Lung (tissue), 12 donors: ENCODE measurements around the gene ZNF678. TPM values are rescaled to one million over a fixed set of nuclear protein-coding genes. Genes with fewer than 3 reads are reported as not detected.

Experiments used
- ATAC-seq: fragments of 200-7000 bp; cut with Tn5 transposase; one replicate; pipeline ENCODE4 v1.9.1; 2020; ENCODE audit warnings: moderate number of reproducible peaks; ENCODE audit not compliant: insufficient read depth, low FRiP score
- DNase-seq, 3 donors: peaks; one replicate each; pipeline ENCODE4 v3.0.0-alpha.2; 2013 to 2017
- H3K27ac ChIP-seq, 2 donors: one replicate each; pipeline ENCODE4 v1.5.1; 2013; ENCODE audit warnings: mild to moderate bottlenecking in 2 of 2, moderate library complexity in 2 of 2, control low read depth in 1 of 2, inconsistent platforms in 1 of 2, low read depth in 1 of 2, low read length in 1 of 2
- H3K27me3 ChIP-seq, 3 donors: one replicate each; pipeline ENCODE4 v1.5.1; 2013; ENCODE audit warnings: low read length in 2 of 3; ENCODE audit not compliant: control insufficient read depth in 3 of 3, insufficient read depth in 3 of 3
- H3K36me3 ChIP-seq, 4 donors: one replicate each; pipeline ENCODE4 v1.5.1; 2013; ENCODE audit warnings: low read length in 4 of 4, mild to moderate bottlenecking in 1 of 4, moderate library complexity in 1 of 4; ENCODE audit not compliant: control insufficient read depth in 4 of 4, insufficient read depth in 4 of 4
- H3K4me1 ChIP-seq, 5 donors: one replicate each; pipeline ENCODE4 v1.5.1; 2013; ENCODE audit warnings: low read length in 5 of 5, mild to moderate bottlenecking in 2 of 5, moderate library complexity in 1 of 5; ENCODE audit not compliant: control insufficient read depth in 5 of 5, insufficient read depth in 5 of 5
- H3K4me3 ChIP-seq: one replicate; pipeline ENCODE4 v1.5.1; 2013; ENCODE audit warnings: mild to moderate bottlenecking, control low read depth, moderate library complexity
- H3K9ac ChIP-seq, 2 donors: one replicate each; pipeline ENCODE4 v1.5.1; 2013; ENCODE audit warnings: low read length in 2 of 2, control low read depth in 1 of 2; ENCODE audit not compliant: insufficient read depth in 1 of 2
- H3K9me3 ChIP-seq, 4 donors: one replicate each; pipeline ENCODE4 v1.5.1; 2013; ENCODE audit warnings: low read length in 3 of 4, mild to moderate bottlenecking in 1 of 4, moderate library complexity in 1 of 4; ENCODE audit not compliant: control insufficient read depth in 4 of 4, insufficient read depth in 3 of 4
- WGBS, 2 donors: extraction: QIAGEN DNeasy Blood & Tissue Kit; methylation state at CpG; one replicate each; pipeline ENCODE4 v1.1.7; 2013; 5-methylcytosine and 5-hydroxymethylcytosine counted together
- polyA plus RNA-seq, 2 donors: library from polyadenylated mRNA; stranded (reverse); fragments of 200-250 nt; gene quantifications; one replicate each; pipeline ENCODE4 v1.2.1, GENCODE V29; 2013
- total RNA-seq, 2 donors: library from RNA; depleted of rRNA in 1 of 2; stranded (reverse); fragments of >200 nt in 1 of 2; gene quantifications; one replicate each; pipeline ENCODE4 v1.2.1, GENCODE V29; 2014 to 2021
- TF ChIP-seq, protein P1 (sequence below): IDR thresholded peaks from 2 replicates; pipeline ENCODE4 v1.5.1; 2012; ENCODE audit warnings: mild to moderate bottlenecking; ENCODE audit errors: control extremely low read depth, extremely low read depth
- donor health status: control.
- donor health status: control.
- donor health status: Bipolar disorder and iron deficiency.
- donor health status: healthy.
- donor health status: DM: yes; HTN: yes; CAD: no.

The ZNF678 gene
- total and polyA plus RNA-seq, 4 donors: 1.8 to 50.7 (median 4.7) TPM

DNA sequence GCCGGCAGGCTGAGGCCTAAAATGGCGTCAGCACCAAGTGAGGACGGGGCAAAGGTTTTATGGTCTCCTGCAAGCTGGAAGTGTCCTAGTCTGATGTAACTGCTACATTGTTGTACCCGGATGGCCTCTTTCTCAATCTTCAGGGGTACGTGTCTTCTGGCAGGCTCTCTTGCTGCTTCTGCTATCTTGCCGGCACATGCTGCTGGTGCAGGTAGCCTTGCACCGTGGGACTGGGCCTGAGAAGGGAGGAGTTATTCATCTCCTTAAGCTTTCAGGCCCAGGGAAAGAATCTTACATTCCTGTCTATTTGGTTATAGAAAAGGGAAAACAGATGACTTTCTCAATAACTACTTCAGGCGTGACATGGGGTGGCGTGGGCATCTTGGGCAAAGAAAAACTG is 72.2 kb downstream of the ZNF678 start:
- Histone ChIP-seq H3K27me3 (no peaks in the 10 kb centered on the region), H3K9me3 (peaks cover 2 to 78% (median 39%) of the 10 kb centered on the region in 4 donors), H3K4me1 (no peaks in the 10 kb centered on the region), H3K27ac (no peak overlapping the region), H3K9ac (no peak overlapping the region), H3K36me3 (peaks cover 0 to 27% (median 1%) of the 10 kb centered on the region in 4 donors), H3K4me3 (no peak overlapping the region)
- TF ChIP-seq, protein P1, sequence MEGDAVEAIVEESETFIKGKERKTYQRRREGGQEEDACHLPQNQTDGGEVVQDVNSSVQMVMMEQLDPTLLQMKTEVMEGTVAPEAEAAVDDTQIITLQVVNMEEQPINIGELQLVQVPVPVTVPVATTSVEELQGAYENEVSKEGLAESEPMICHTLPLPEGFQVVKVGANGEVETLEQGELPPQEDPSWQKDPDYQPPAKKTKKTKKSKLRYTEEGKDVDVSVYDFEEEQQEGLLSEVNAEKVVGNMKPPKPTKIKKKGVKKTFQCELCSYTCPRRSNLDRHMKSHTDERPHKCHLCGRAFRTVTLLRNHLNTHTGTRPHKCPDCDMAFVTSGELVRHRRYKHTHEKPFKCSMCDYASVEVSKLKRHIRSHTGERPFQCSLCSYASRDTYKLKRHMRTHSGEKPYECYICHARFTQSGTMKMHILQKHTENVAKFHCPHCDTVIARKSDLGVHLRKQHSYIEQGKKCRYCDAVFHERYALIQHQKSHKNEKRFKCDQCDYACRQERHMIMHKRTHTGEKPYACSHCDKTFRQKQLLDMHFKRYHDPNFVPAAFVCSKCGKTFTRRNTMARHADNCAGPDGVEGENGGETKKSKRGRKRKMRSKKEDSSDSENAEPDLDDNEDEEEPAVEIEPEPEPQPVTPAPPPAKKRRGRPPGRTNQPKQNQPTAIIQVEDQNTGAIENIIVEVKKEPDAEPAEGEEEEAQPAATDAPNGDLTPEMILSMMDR: no peak
- WGBS, 2 donors: 97 to 98% methylated on average over 9 of the region's 9 CpGs
- DNase-seq (no peak), ATAC-seq (no peak)

DNA sequence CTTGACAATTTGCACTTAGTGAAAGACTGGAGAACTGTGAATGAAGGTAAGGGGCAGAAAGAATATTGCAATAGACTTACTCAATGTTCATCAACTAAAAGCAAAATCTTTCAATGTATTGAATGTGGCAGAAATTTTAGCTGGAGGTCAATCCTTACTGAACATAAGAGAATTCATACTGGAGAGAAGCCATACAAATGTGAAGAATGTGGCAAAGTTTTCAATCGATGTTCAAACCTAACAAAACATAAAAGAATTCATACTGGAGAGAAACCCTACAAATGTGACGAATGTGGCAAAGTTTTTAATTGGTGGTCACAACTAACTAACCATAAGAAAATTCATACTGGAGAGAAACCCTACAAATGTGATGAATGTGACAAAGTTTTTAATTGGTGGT is 91.1 kb downstream of the ZNF678 start:
- ATAC-seq: no peak

DNA sequence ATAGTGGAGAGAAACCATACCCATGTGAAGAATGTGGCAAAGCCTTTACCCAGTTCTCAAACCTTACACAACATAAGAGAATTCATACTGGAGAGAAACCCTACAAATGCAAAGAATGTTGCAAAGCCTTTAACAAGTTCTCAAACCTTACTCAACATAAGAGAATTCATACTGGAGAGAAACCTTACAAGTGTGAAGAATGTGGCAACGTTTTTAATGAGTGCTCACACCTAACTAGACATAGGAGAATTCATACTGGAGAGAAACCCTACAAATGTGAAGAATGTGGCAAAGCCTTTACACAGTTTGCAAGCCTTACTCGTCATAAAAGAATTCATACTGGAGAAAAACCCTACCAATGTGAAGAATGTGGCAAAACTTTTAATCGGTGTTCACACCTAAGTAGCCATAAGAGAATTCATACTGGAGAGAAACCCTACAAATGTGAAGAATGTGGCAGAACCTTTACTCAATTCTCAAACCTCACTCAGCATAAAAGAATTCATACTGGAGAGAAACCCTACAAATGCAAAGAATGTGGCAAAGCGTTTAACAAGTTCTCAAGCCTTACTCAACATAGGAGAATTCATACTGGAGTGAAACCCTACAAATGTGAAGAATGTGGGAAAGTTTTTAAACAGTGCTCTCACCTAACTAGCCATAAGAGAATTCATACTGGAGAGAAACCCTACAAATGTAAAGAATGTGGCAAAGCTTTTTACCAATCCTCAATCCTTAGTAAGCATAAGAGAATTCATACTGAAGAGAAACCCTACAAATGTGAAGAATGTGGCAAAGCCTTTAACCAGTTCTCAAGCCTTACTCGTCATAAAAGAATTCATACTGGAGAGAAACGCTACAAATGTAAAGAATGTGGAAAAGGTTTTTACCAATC is 91.7 kb downstream of the ZNF678 start:
- TF ChIP-seq, protein P1: no peak
- H3K4me3 ChIP-seq: no peak overlapping the region
- H3K9ac ChIP-seq: no peak overlapping the region
- no peaks in the 10 kb centered on the region for H3K27me3 ChIP-seq
- peaks cover 6 to 44% (median 31%) of the 10 kb centered on the region in 4 donors for H3K36me3 ChIP-seq
- ATAC-seq (no peak), DNase-seq (no peak)
- 95 to 98% methylated on average over 6 of the region's 6 CpGs for WGBS, 2 donors
- H3K27ac ChIP-seq: no peak overlapping the region
- peaks cover 10 to 60% (median 49%) of the 10 kb centered on the region in 4 donors for H3K9me3 ChIP-seq
- no peaks in the 10 kb centered on the region for H3K4me1 ChIP-seq

More for the DNA sequence above, 91.1 kb downstream of the ZNF678 start:
- no peak overlapping the region for H3K27ac ChIP-seq
- peaks cover 6 to 45% (median 29%) of the 10 kb centered on the region in 4 donors for H3K36me3 ChIP-seq
- no peak for DNase-seq
- no peak overlapping the region for H3K4me3 ChIP-seq
- no peak overlapping the region for H3K9ac ChIP-seq
- 94 to 96% methylated on average over 2 of the region's 2 CpGs for WGBS, 2 donors
- H3K9me3 ChIP-seq: peaks cover 11 to 64% (median 48%) of the 10 kb centered on the region in 4 donors
- TF ChIP-seq, protein P1: no peak
- H3K4me1 ChIP-seq: no peaks in the 10 kb centered on the region
- H3K27me3 ChIP-seq: no peaks in the 10 kb centered on the region
